ENCODE results near the gene CARD19.

GRCh38 chr9:93125331-93125894, 29.4 kb downstream of the CARD19 start:
- no peak for TF ChIP-seq ZFP3 (CRISPR knock-in tag; IDR thresholded peaks at IDR 0.05)
- TF ChIP-seq TSHZ2 (CRISPR knock-in tag; IDR thresholded peaks at IDR 0.05), result no peak
- TF ChIP-seq CREB5 (CRISPR knock-in tag; IDR thresholded peaks at IDR 0.05; ENCODE audit: low read depth), result no peak
- no peak for TF ChIP-seq RARB (CRISPR knock-in tag; IDR thresholded peaks at IDR 0.05)

Data from SK-N-SH treated with all-trans-retinoic acid at 6 μM for 48 hours (cell line).